Raji (cell line): Measurements from ENCODE around the gene GARIN1A.

Source experiments
- POLR2A ChIP-seq: IDR thresholded peaks from 2 replicates; pipeline ENCODE4 v1.6.1; 2011; ENCODE audit warnings: low read depth, low read length, control low read depth; ENCODE audit not compliant: insufficient read depth

GARIN1A gene

GRCh38 chr7:128671992-128672391, at the start of gene GARIN1A:
Gene GARIN1A (plus strand): TSS chr7:128672292. CDS start chr7:128672398, 106 bp downstream.
- TF ChIP-seq POLR2A, result no peak

- TF ChIP-seq POLR2A, result no peak
Measured at GRCh38 chr7:128660596-128660995, 11.5 kb upstream of the GARIN1A start.

GRCh38 chr7:128661446-128661845, 10.6 kb upstream of the GARIN1A start:
- no peak for TF ChIP-seq POLR2A

- TF ChIP-seq POLR2A, result no peak
Measured at GRCh38 chr7:128662091-128662490, 10.0 kb upstream of the GARIN1A start.

- TF ChIP-seq POLR2A, result no peak
Measured at GRCh38 chr7:128665057-128665456, 7.0 kb upstream of the GARIN1A start.

GRCh38 chr7:128666200-128666599, 5.9 kb upstream of the GARIN1A start:
- no peak for TF ChIP-seq POLR2A

- TF ChIP-seq POLR2A, result no peak
Measured at GRCh38 chr7:128672927-128673517, 930 bp downstream of the GARIN1A start.

- no peak for TF ChIP-seq POLR2A
Measured at GRCh38 chr7:128673571-128673970, 1.5 kb downstream of the GARIN1A start.

GRCh38 chr7:128676665-128677064, 4.6 kb downstream of the GARIN1A start:
- no peak for TF ChIP-seq POLR2A

GRCh38 chr7:128679920-128680319, 7.8 kb downstream of the GARIN1A start:
- no peak for TF ChIP-seq POLR2A

- TF ChIP-seq POLR2A, result no peak
Measured at GRCh38 chr7:128681794-128682537, 9.9 kb downstream of the GARIN1A start.

- TF ChIP-seq POLR2A, result no peak
Measured at GRCh38 chr7:128687131-128687530, 15.0 kb downstream of the GARIN1A start.

GRCh38 chr7:128688492-128688891, 16.4 kb downstream of the GARIN1A start:
- TF ChIP-seq POLR2A, result no peak

- TF ChIP-seq POLR2A, result no peak
Measured at GRCh38 chr7:128691227-128691626, 19.1 kb downstream of the GARIN1A start.

GRCh38 chr7:128692623-128693270, 20.7 kb downstream of the GARIN1A start:
- TF ChIP-seq POLR2A, result no peak

GRCh38 chr7:128693373-128694015, 21.4 kb downstream of the GARIN1A start:
- TF ChIP-seq POLR2A, result no peak

- TF ChIP-seq POLR2A, result no peak
Measured at GRCh38 chr7:128694738-128695137, 22.6 kb downstream of the GARIN1A start.
